K562 (cell line): Measurements from ENCODE around the gene NUAK1. TPM values are rescaled to one million over a fixed set of nuclear protein-coding genes. Genes with fewer than 3 reads are reported as not detected.

Experiments used
- ATAC-seq: fragments of 200-7000 bp; cut with Tn5 transposase; 3 replicates; pipeline ENCODE4 v1.9.1; 2020; ENCODE audit warnings: moderate library complexity
- BruUV-seq: library from RNA; stranded (reverse); fragments of 400-500 nt; replicated peaks from 2 replicates; lab custom pipeline; 2021; lab: Mats Ljungman, UMichigan
- CTCF ChIA-PET: fragments of 300-600 bp; formaldehyde crosslinking; extraction: SDS; loops from one replicate; lab custom pipeline; 2021; ENCODE audit warnings: low intra/inter-chr PET ratio; lab: Yijun Ruan, JAX
- POLR2A ChIA-PET: fragments of 300-600, 350-650 bp; sonication (Branson Sonifier 250); formaldehyde crosslinking; extraction: SDS; loops from one replicate; lab custom pipeline; 2021; ENCODE audit warnings: antibody characterized with exemption, inconsistent platforms; lab: Yijun Ruan, JAX
- DNase-seq, 4 experiments: peaks; one replicate each; pipeline versions ENCODE4 v3.0.0 to v3.0.0-alpha.2; 2011 to 2018; ENCODE audit warnings: low spot score in 3 of 4, mixed read lengths in 3 of 4; ENCODE audit errors: extremely low read depth in 1 of 4
- FAIRE-seq: peaks from 2 replicates; lab custom pipeline; 2011; peaks lifted over from hg19 to GRCh38; lab: Jason Lieb, UNC
- H2AFZ ChIP-seq: 2 replicates; pipeline ENCODE4 v1.6.0; 2011; ENCODE audit warnings: low read depth, low read length, control low read depth, inconsistent platforms
- H3K27ac ChIP-seq: fragments of 200-600 bp; 3 replicates; pipeline ENCODE4 v1.8.0; 2011; ENCODE audit warnings: low read depth, mild to moderate bottlenecking, control low read depth, inconsistent platforms, low read length, moderate library complexity, mixed read lengths; ENCODE audit errors: extremely low read depth
- H3K27me3 ChIP-seq, 2 experiments: fragments of 300-600 bp in 1 of 2; 2 replicates in 1 of 2; 3 replicates in 1 of 2; pipeline versions ENCODE4 v1.6.0 to v1.8.0; 2011; ENCODE audit warnings: inconsistent platforms in 2 of 2, low read length in 2 of 2, mild to moderate bottlenecking in 1 of 2, mixed read lengths in 1 of 2, moderate library complexity in 1 of 2; ENCODE audit not compliant: control insufficient read depth in 2 of 2, insufficient read depth in 2 of 2
- H3K36me3 ChIP-seq: fragments of 300-600 bp; 3 replicates; pipeline ENCODE4 v1.8.0; 2011; ENCODE audit warnings: mild to moderate bottlenecking, low read length, inconsistent platforms; ENCODE audit not compliant: control insufficient read depth, insufficient read depth
- H3K4me1 ChIP-seq, 2 experiments: fragments of 200-600 bp in 1 of 2; replicated peaks in 1 of 2; 2 replicates in 1 of 2; 3 replicates in 1 of 2; pipeline versions ENCODE4 v1.5.1 to v1.8.0; 2011; ENCODE audit warnings: inconsistent platforms in 2 of 2, low read length in 2 of 2, mild to moderate bottlenecking in 1 of 2, mixed read lengths in 1 of 2, moderate library complexity in 1 of 2; ENCODE audit not compliant: control insufficient read depth in 2 of 2, insufficient read depth in 2 of 2
- H3K4me2 ChIP-seq: 2 replicates; pipeline ENCODE4 v1.6.1; 2011; ENCODE audit warnings: low read length, control low read depth, inconsistent platforms, mixed read lengths; ENCODE audit not compliant: insufficient read depth
- H3K4me3 ChIP-seq: fragments of 200-600 bp; sonication (generic), shearing (Covaris generic); 2 replicates; pipeline ENCODE4 v1.5.1; 2016; ENCODE audit warnings: control low read depth, inconsistent platforms
- H3K79me2 ChIP-seq: fragments of 200-600 bp; 3 replicates; pipeline ENCODE4 v1.8.0; 2011; ENCODE audit warnings: low read length, inconsistent platforms; ENCODE audit not compliant: control insufficient read depth, insufficient read depth
- H3K9ac ChIP-seq, 2 experiments: 2 replicates each; pipeline versions ENCODE4 v1.6.0 to v1.6.1; 2011; ENCODE audit warnings: low read depth in 2 of 2, low read length in 2 of 2, control low read depth in 1 of 2, inconsistent platforms in 1 of 2, mild to moderate bottlenecking in 1 of 2, mixed read lengths in 1 of 2; ENCODE audit not compliant: insufficient read depth in 1 of 2
- H3K9me1 ChIP-seq: one replicate; pipeline ENCODE4 v1.6.0; 2011; ENCODE audit warnings: inconsistent platforms, mild to moderate bottlenecking, low read length, moderate library complexity; ENCODE audit not compliant: control insufficient read depth, insufficient read depth
- H3K9me3 ChIP-seq: replicated peaks from 2 replicates; pipeline ENCODE4 v1.5.1; 2011; ENCODE audit warnings: low read depth, low read length, inconsistent platforms; ENCODE audit not compliant: control insufficient read depth, insufficient read depth
- H4K20me1 ChIP-seq: replicated peaks from 2 replicates; pipeline ENCODE4 v1.6.1; 2011; ENCODE audit warnings: low read length, inconsistent platforms, mixed read lengths; ENCODE audit not compliant: control insufficient read depth, insufficient read depth
- BHLHE40 ChIP-seq: IDR thresholded peaks from 2 replicates; pipeline ENCODE4 v1.6.1; 2011; ENCODE audit warnings: low read length, improper control_type of control experiment
- DNMT1 ChIP-seq: fragments of 450-650 bp; IDR thresholded peaks from 2 replicates; pipeline ENCODE4 v1.6.1; 2016; ENCODE audit warnings: antibody characterized with exemption, mild to moderate bottlenecking
- EHMT2 ChIP-seq: fragments of 450-650 bp; IDR thresholded peaks from 2 replicates; pipeline ENCODE4 v1.6.1; 2018; ENCODE audit warnings: antibody characterized with exemption
- ETS2 ChIP-seq: IDR thresholded peaks from 2 replicates; pipeline ENCODE4 v1.6.1; 2016; ENCODE audit warnings: borderline replicate concordance, missing genetic modification characterization, mild to moderate bottlenecking, moderate library complexity, missing compliant biosample characterization; ENCODE audit not compliant: poor library complexity, severe bottlenecking
- ILK ChIP-seq: fragments of 450-650 bp; IDR thresholded peaks from 2 replicates; pipeline ENCODE4 v1.6.1; 2016; ENCODE audit warnings: missing genetic modification characterization, low read depth, mild to moderate bottlenecking, missing compliant biosample characterization, moderate library complexity, borderline replicate concordance
- JUNB ChIP-seq: fragments of 450-650 bp; formaldehyde crosslinking; conservative IDR thresholded peaks from 2 replicates; pipeline ENCODE4 v1.4.0; 2020; ENCODE audit warnings: mild to moderate bottlenecking
- KDM5B ChIP-seq: fragments of 200-600 bp; sonication (generic); IDR thresholded peaks from 2 replicates; pipeline ENCODE4 v1.6.1; 2012; ENCODE audit warnings: low read depth, mild to moderate bottlenecking, moderate library complexity, low read length, control low read depth, inconsistent platforms; ENCODE audit not compliant: insufficient replicate concordance
- MTA1 ChIP-seq: fragments of 450-650 bp; IDR thresholded peaks from 2 replicates; pipeline ENCODE4 v1.6.1; 2017; ENCODE audit warnings: borderline replicate concordance
- MYBL2 ChIP-seq, 2 experiments: fragments of 450-650 bp in 1 of 2; sonication (generic) in 1 of 2; formaldehyde crosslinking in 1 of 2; IDR thresholded peaks; 2 replicates each; pipeline versions ENCODE4 v1.6.1 to v1.8.1; 2017 to 2022; ENCODE audit warnings: borderline replicate concordance in 1 of 2, inconsistent platforms in 1 of 2, low read depth in 1 of 2, mild to moderate bottlenecking in 1 of 2, missing genetic modification reagents in 1 of 2, moderate library complexity in 1 of 2
- PTTG1 ChIP-seq: fragments of 450-650 bp; IDR thresholded peaks from 2 replicates; pipeline ENCODE4 v1.6.1; 2016; ENCODE audit warnings: low read depth, mild to moderate bottlenecking, missing genetic modification characterization, missing compliant biosample characterization
- TCF15 ChIP-seq: fragments of 250-450 bp; sonication (Bioruptor Pico); IDR thresholded peaks from 2 replicates; pipeline ENCODE4 v1.8.0; 2022; ENCODE audit warnings: moderate library complexity, mild to moderate bottlenecking, inconsistent platforms
- TCF7 ChIP-seq: sonication (generic); IDR thresholded peaks from 2 replicates; pipeline ENCODE4 v1.6.1; 2016; ENCODE audit warnings: antibody characterized with exemption, borderline replicate concordance
- YY1 ChIP-seq, 3 experiments: IDR thresholded peaks; 2 replicates each; pipeline ENCODE4 v1.6.1; 2011; ENCODE audit warnings: low read length in 2 of 3, mild to moderate bottlenecking in 2 of 3, moderate library complexity in 2 of 3, borderline replicate concordance in 1 of 3, control low read depth in 1 of 3, low read depth in 1 of 3; ENCODE audit not compliant: insufficient read depth in 3 of 3, insufficient replicate concordance in 2 of 3, control insufficient read depth in 1 of 3, insufficient read length in 1 of 3; ENCODE audit errors: extremely low read depth in 1 of 3
- ZKSCAN3 ChIP-seq: fragments of 250-450 bp; sonication (Bioruptor Pico); IDR thresholded peaks from 2 replicates; pipeline ENCODE4 v1.4.0; 2020
- ZNF224 ChIP-seq: sonication (generic); formaldehyde crosslinking; IDR thresholded peaks from 2 replicates; pipeline ENCODE4 v1.8.0; 2022; ENCODE audit warnings: mild to moderate bottlenecking, missing genetic modification reagents
- ZNF347 ChIP-seq: fragments of 450-650 bp; formaldehyde crosslinking; IDR thresholded peaks from 2 replicates; pipeline ENCODE4 v1.4.0; 2020; ENCODE audit warnings: low read depth, mild to moderate bottlenecking, moderate library complexity
- ZNF408 ChIP-seq: fragments of 250-450 bp; sonication (Bioruptor Pico); IDR thresholded peaks from 2 replicates; pipeline ENCODE4 v1.4.0; 2020; ENCODE audit warnings: low read depth, mild to moderate bottlenecking, moderate library complexity
- ZNF512 ChIP-seq: IDR thresholded peaks from 2 replicates; pipeline ENCODE4 v1.6.1; 2016; ENCODE audit warnings: missing genetic modification characterization, missing compliant biosample characterization
- ZNF644 ChIP-seq: fragments of 200-800 bp; sonication (Bioruptor generic); IDR thresholded peaks from 2 replicates; pipeline ENCODE4 v1.6.1; 2016; ENCODE audit warnings: low read depth, missing genetic modification characterization, missing compliant biosample characterization
- WGBS: fragments of 100-300 bp; shearing (Covaris generic); methylation state at CpG from one replicate; pipeline ENCODE4 v1.1.6; 2016; ENCODE audit warnings: low coverage, mixed read lengths; ENCODE audit not compliant: insufficient coverage; ENCODE audit errors: missing lambda C conversion rate; 5-methylcytosine and 5-hydroxymethylcytosine counted together
- in situ Hi-C: fragments of 300-500 bp; cut with MboI; formaldehyde crosslinking; loops from 4 replicates; pipeline ENCODE4 v1.15.0; 2018; ENCODE audit warnings: inconsistent platforms, mixed read lengths
- intact Hi-C: fragments of 100-400 bp; cut with micrococcal nuclease; formaldehyde crosslinking; loops from 2 replicates; pipeline ENCODE4 v1.14.2; 2022
- polyA plus RNA-seq, 8 experiments: library from polyadenylated mRNA; depleted of rRNA in 4 of 8; stranded (reverse) in 5 of 8; unstranded in 3 of 8; fragments of >200 nt; fragmentation: Nextera tagmentation in 2 of 8; fragmentation: Illumina TruSeq in 1 of 8; extraction: Ambion mirVana in 2 of 8; extraction: Trizol in 1 of 8; gene quantifications; 2 replicates each; pipeline versions ENCODE4 v1.2.1 to v1.2.3, GENCODE V29; 2011 to 2014; ENCODE audit warnings: inconsistent platforms in 1 of 8, missing spikeins in 1 of 8
- total RNA-seq, 7 experiments: library from RNA; depleted of rRNA in 6 of 7; stranded (reverse); fragments of >200 nt in 6 of 7; fragmentation: Illumina TruSeq in 2 of 7; extraction: Trizol in 2 of 7; gene quantifications; 2 replicates each; pipeline versions ENCODE4 v1.2.1 to v1.2.3, GENCODE V29; 2011 to 2021; ENCODE audit warnings: low replicate concordance in 1 of 7

Gene NUAK1
- total and polyA plus RNA-seq, 9 of the 15 experiments (the other 6 are each of a cell fraction or from before 2014, with no cell fraction given) = 0.02 TPM; not detected in 8

- TF ChIP-seq TCF7 (no peak), ILK (no peak)
These were observed 74.1 kb downstream of the NUAK1 start (continued) for GRCh38 chr12:106064721-106065021.

- in situ Hi-C loops = no loop called here
- no peak overlapping the region for H3K27ac ChIP-seq
- no TSS peak for BruUV-seq
- ChIA-PET CTCF (no interaction called here), POLR2A (no interaction called here)
- no peaks in the 10 kb centered on the region for H3K9me3 ChIP-seq
- no peak overlapping the region for H3K4me2 ChIP-seq
- H3K27me3 ChIP-seq = peaks cover 2 to 17% of the 10 kb centered on the region in 2 experiments; a peak in 1 of 5 replicates
- no peaks in the 10 kb centered on the region for H3K79me2 ChIP-seq
- intact Hi-C loops = no loop called here
- WGBS = 3% methylated on average over 7 of the region's 7 CpGs
- no peak for FAIRE-seq
- no peak overlapping the region for H2AFZ ChIP-seq
- H3K9ac ChIP-seq = no peak overlapping the region
- DNase-seq = no peak
- H3K4me1 ChIP-seq = no peaks in the 10 kb centered on the region
- H3K36me3 ChIP-seq = no peaks in the 10 kb centered on the region
- no peaks in the 10 kb centered on the region for H4K20me1 ChIP-seq
- ATAC-seq = no peak
- no peaks in the 10 kb centered on the region for H3K9me1 ChIP-seq
- no peak overlapping the region for H3K4me3 ChIP-seq
- TF ChIP-seq ZNF408 (CRISPR knock-in tag) (no peak), ETS2 (no peak), ZNF224 (CRISPR knock-in tag) (no peak), PTTG1 (tag) (no peak), TCF15 (CRISPR knock-in tag) (no peak), BHLHE40 (no peak), ZNF644 (tag) (no peak), ZNF512 (tag) (no peak), MTA1 (no peak), JUNB (CRISPR knock-in tag) (no peak), YY1 (IDR thresholded peaks at IDR 0.05; ENCODE audit: borderline replicate concordance in 1 of 3, control insufficient read depth in 1 of 3, extremely low read depth in 1 of 3, insufficient read depth in 3 of 3, insufficient read length in 1 of 3, insufficient replicate concordance in 2 of 3, low read depth in 1 of 3, low read length in 2 of 3) (no peak), DNMT1 (no peak), EHMT2 (no peak), ZNF347 (CRISPR knock-in tag) (no peak), MYBL2 (IDR thresholded peaks at IDR 0.05; ENCODE audit: low read depth) (no peak), MYBL2 (CRISPR knock-in tag; IDR thresholded peaks at IDR 0.05; ENCODE audit: borderline replicate concordance) (no peak), ZKSCAN3 (CRISPR knock-in tag) (no peak), KDM5B (no peak)
These were observed 74.7 kb downstream of the NUAK1 start for GRCh38 chr12:106063826-106064720.
